ENCODE measurements around the gene RARRES1.

- no peak for TF ChIP-seq POLR2A (IDR thresholded peaks at IDR 0.05)
- TF ChIP-seq CTCF (IDR thresholded peaks at IDR 0.05): no peak
These were observed 48.9 kb downstream of the RARRES1 start for GRCh38 chr3:158683230-158683962.

Data from testis (tissue), 2 donors.